ENCODE data around the gene LSAMP. TPM values are rescaled to one million over a fixed set of nuclear protein-coding genes. Genes with fewer than 3 reads are reported as not detected.

The LSAMP gene
- total and polyA plus RNA-seq, 2 of the 8 experiments (the other 6 are each of a cell fraction or from before 2014, with no cell fraction given) = 1.8 to 5.7 TPM

DNA sequence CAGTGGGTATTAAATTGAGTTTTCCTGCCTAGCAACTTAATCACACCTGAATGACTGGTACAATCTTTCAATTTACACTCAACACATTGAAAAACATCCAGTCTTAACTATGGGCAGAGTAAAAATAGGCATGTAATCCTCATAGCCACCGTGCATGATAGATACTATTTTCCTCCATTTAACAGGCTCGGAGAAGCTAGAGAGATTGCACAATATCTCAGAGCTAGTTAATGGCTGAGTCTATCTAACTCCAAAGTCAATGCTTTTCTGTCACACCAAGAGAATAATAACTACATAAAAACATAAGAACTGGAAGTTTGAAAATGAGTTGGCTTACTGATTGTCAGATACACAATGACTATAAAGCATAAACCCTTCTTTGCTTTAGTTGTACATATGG, 36.8 kb downstream of the LSAMP start:
- H2AK5ac ChIP-seq (ENCODE audit: low read depth, low read length) = no peak overlapping the region
- no peaks in the 10 kb centered on the region for H3K36me3 ChIP-seq (ENCODE audit: control insufficient read depth in 2 of 4, insufficient read depth in 4 of 4, low read length in 3 of 4)
- DNase-seq (ENCODE audit: low read depth in 1 of 2, low spot score in 2 of 2) = no peak
- H4K20me1 ChIP-seq (replicated peaks in 1 of 2; ENCODE audit: control insufficient read depth in 1 of 2, insufficient read depth in 2 of 2, low read length in 2 of 2) = no peaks in the 10 kb centered on the region
- H3K79me2 ChIP-seq (ENCODE audit: control insufficient read depth in 1 of 2, insufficient read depth in 2 of 2, low read length in 2 of 2) = no peaks in the 10 kb centered on the region
- ChIA-PET POLR2A (ENCODE audit: partially characterized antibody) (no interaction called here), CTCF (ENCODE audit: partially characterized antibody) (interaction anchor here (1.1 kb wide), 1 partner anchor 13 kb away, joined by 3 read pairs; no protein-coding TSS in a partner anchor)
- H3K23me2 ChIP-seq (ENCODE audit: low read depth, low read length) = no peaks in the 10 kb centered on the region
- H3K79me1 ChIP-seq (ENCODE audit: low read depth, low read length) = no peaks in the 10 kb centered on the region
- no peak overlapping the region for H3K56ac ChIP-seq (replicated peaks; ENCODE audit: insufficient read length, low read depth, low read length)
- no peak overlapping the region for H3K4me3 ChIP-seq (ENCODE audit: extremely low read depth in 1 of 4, insufficient read depth in 2 of 4, low read depth in 3 of 4, low read length in 4 of 4)
- no peak overlapping the region for H3K9ac ChIP-seq (replicated peaks in 1 of 4; ENCODE audit: extremely low read depth in 1 of 4, low read depth in 3 of 4, low read length in 3 of 4)
- FAIRE-seq = no peak
- H3K9me3 ChIP-seq (ENCODE audit: insufficient read depth in 2 of 2, low read depth in 1 of 2, low read length in 1 of 2) = no peaks in the 10 kb centered on the region
- no peak overlapping the region for H4K91ac ChIP-seq (replicated peaks; ENCODE audit: insufficient read length, low read length)
- H3K18ac ChIP-seq (ENCODE audit: extremely low read depth, low read length) = no peak overlapping the region
- H3K4ac ChIP-seq (replicated peaks; ENCODE audit: insufficient read length, low read depth, low read length) = no peak overlapping the region
- H2BK15ac ChIP-seq (ENCODE audit: low read length) = no peak overlapping the region
- WGBS, 2 experiments (ENCODE audit: extremely low coverage in 1 of 2, insufficient coverage in 1 of 2, insufficient read length in 1 of 2, insufficient replicate concordance in 2 of 2, low coverage in 1 of 2, low lambda C conversion rate in 2 of 2, missing lambda C conversion rate in 1 of 2) = 95% methylated on average over 2 of the region's 2 CpGs; no CpG with 5 or more reads in 1 of the 2 experiments
- H4K8ac ChIP-seq (ENCODE audit: extremely low read depth, insufficient read depth, low read length) = no peak overlapping the region
- no peak overlapping the region for H2AFZ ChIP-seq (ENCODE audit: low read length)
- no peak overlapping the region for H4K5ac ChIP-seq (ENCODE audit: insufficient read length, low read depth, low read length)
- no peak overlapping the region for H2BK5ac ChIP-seq (ENCODE audit: low read depth, low read length)
- H3K27ac ChIP-seq (ENCODE audit: low read depth, low read length) = no peak overlapping the region
- no peaks in the 10 kb centered on the region for H3K4me1 ChIP-seq (replicated peaks in 1 of 4; ENCODE audit: control insufficient read depth in 3 of 4, insufficient read depth in 4 of 4, low read length in 3 of 4)
- H2BK12ac ChIP-seq (ENCODE audit: low read depth, low read length) = no peak overlapping the region
- no peak overlapping the region for H3K14ac ChIP-seq (ENCODE audit: insufficient read length)
- no peak overlapping the region for H2BK20ac ChIP-seq (ENCODE audit: low read length)
- no peak overlapping the region for H2BK120ac ChIP-seq (replicated peaks; ENCODE audit: low read depth, low read length)
- no peak overlapping the region for H3K23ac ChIP-seq (ENCODE audit: insufficient read length)
- H3K4me2 ChIP-seq (ENCODE audit: insufficient read depth in 1 of 2, low read depth in 2 of 2, low read length in 2 of 2) = no peak overlapping the region
- H3K27me3 ChIP-seq (replicated peaks in 1 of 4; ENCODE audit: control insufficient read depth in 3 of 4, extremely low read depth in 1 of 4, insufficient read depth in 3 of 4, low read length in 3 of 4) = no peaks in the 10 kb centered on the region
- TF ChIP-seq SIRT6 (IDR thresholded peaks at IDR 0.05; ENCODE audit: low read length) (no peak), CEBPB (IDR thresholded peaks at IDR 0.05; ENCODE audit: low read depth, low read length) (peak; percentile 71; the same call in 1 of the 2 replicates)

Data from H1 (cell line).